GM23338 (cell line): ENCODE data around the gene IMMP2L.

Source experiments
- CREB1 ChIP-seq: fragments of 250-450 bp; sonication (Bioruptor Pico); IDR thresholded peaks from 2 replicates; pipeline ENCODE4 v1.5.0; 2020; ENCODE audit warnings: low read depth, mild to moderate bottlenecking, moderate library complexity
- CTCF ChIP-seq, 2 experiments: fragments of 200-600 bp in 1 of 2; sonication (generic) in 1 of 2; conservative IDR thresholded peaks; 2 replicates each; pipeline versions ENCODE4 v1.5.1 to v1.6.1; 2016 to 2017; ENCODE audit warnings: antibody characterized with exemption in 2 of 2, low read depth in 2 of 2, mild to moderate bottlenecking in 2 of 2, moderate library complexity in 1 of 2
- EZH2 ChIP-seq: fragments of 200-600 bp; sonication (generic); IDR thresholded peaks from one replicate; pipeline ENCODE4 v1.8.0; 2017; ENCODE audit warnings: antibody characterized with exemption, mild to moderate bottlenecking, low read depth; ENCODE audit not compliant: unreplicated experiment
- JUNB ChIP-seq: IDR thresholded peaks from one replicate; pipeline ENCODE4 v1.6.1; 2016; ENCODE audit warnings: antibody characterized with exemption; ENCODE audit not compliant: unreplicated experiment
- POLR2AphosphoS5 ChIP-seq: IDR thresholded peaks from 2 replicates; pipeline ENCODE4 v1.6.1; 2016; ENCODE audit warnings: antibody characterized with exemption, low read depth
- REST ChIP-seq: IDR thresholded peaks from one replicate; pipeline ENCODE4 v1.6.1; 2018; ENCODE audit warnings: antibody characterized with exemption; ENCODE audit not compliant: unreplicated experiment
- ZNF331 ChIP-seq: fragments of 250-450 bp; sonication (Bioruptor Pico); IDR thresholded peaks from 2 replicates; pipeline ENCODE4 v1.5.0; 2020; ENCODE audit warnings: low read depth, mild to moderate bottlenecking, moderate library complexity

GRCh38 chr7:110909117-110909516 is 653.2 kb downstream of the IMMP2L start:
- no peak for TF ChIP-seq REST
- TF ChIP-seq ZNF331 (CRISPR knock-in tag) = no peak
- TF ChIP-seq JUNB = no peak
- TF ChIP-seq CREB1 = no peak
- TF ChIP-seq CTCF (conservative IDR thresholded peaks at IDR 0.05; ENCODE audit: low read depth in 2 of 2) = no peak
- no peak for TF ChIP-seq EZH2
- no peak for TF ChIP-seq POLR2AphosphoS5
